CD4-positive, alpha-beta memory T cell (primary cell): ENCODE results near the gene TRAK1. TPM values are rescaled to one million over a fixed set of nuclear protein-coding genes. Genes with fewer than 3 reads are reported as not detected.

Experiments
- CTCF ChIA-PET: fragments of 350-600 bp; sonication (Branson Sonifier 250); formaldehyde crosslinking; loops from one replicate; lab custom pipeline; 2021; ENCODE audit warnings: inconsistent platforms; ENCODE audit not compliant: partially characterized antibody; lab: Charles Lee
- POLR2A ChIA-PET: fragments of 350-600 bp; sonication (Branson Sonifier 250); formaldehyde crosslinking; loops from one replicate; lab custom pipeline; 2021; ENCODE audit not compliant: partially characterized antibody; lab: Charles Lee
- DNase-seq, 5 donors: peaks; one replicate each; pipeline versions ENCODE4 v3.0.0 to v3.0.0-alpha.2; 2020 to 2022; ENCODE audit warnings: mixed read lengths in 1 of 5
- H3K27ac ChIP-seq: one replicate; pipeline ENCODE4 v1.7.0; 2013; ENCODE audit warnings: low read depth, low read length
- H3K27me3 ChIP-seq: 2 replicates; pipeline ENCODE4 v1.7.0; 2013; ENCODE audit warnings: mild to moderate bottlenecking, low read length, moderate library complexity; ENCODE audit not compliant: insufficient read depth
- H3K36me3 ChIP-seq: 2 replicates; pipeline ENCODE4 v1.7.0; 2013; ENCODE audit warnings: mild to moderate bottlenecking, low read length, moderate library complexity; ENCODE audit not compliant: insufficient read depth
- H3K4me1 ChIP-seq: 2 replicates; pipeline ENCODE4 v1.7.0; 2013; ENCODE audit warnings: mild to moderate bottlenecking, low read length, moderate library complexity; ENCODE audit not compliant: insufficient read depth
- H3K4me3 ChIP-seq, 2 donors: one replicate each; pipeline ENCODE4 v1.7.0; 2013; ENCODE audit warnings: low read length in 2 of 2, mild to moderate bottlenecking in 1 of 2
- H3K9me3 ChIP-seq, 2 donors: one replicate each; pipeline ENCODE4 v1.7.0; 2013; ENCODE audit warnings: low read length in 2 of 2, control low read depth in 1 of 2; ENCODE audit not compliant: control insufficient read depth in 1 of 2
- H3K27ac Mint-ChIP-seq, 7 donors: one replicate each; pipeline ENCODE4 v1.8.0; 2020 to 2021; ENCODE audit warnings: mixed read lengths in 7 of 7, mild to moderate bottlenecking in 6 of 7, inconsistent platforms in 3 of 7, moderate library complexity in 3 of 7
- H3K27me3 Mint-ChIP-seq, 2 donors: one replicate each; pipeline ENCODE4 v1.8.0; 2020 to 2021; ENCODE audit warnings: mixed read lengths in 2 of 2
- H3K36me3 Mint-ChIP-seq, 2 donors: one replicate each; pipeline ENCODE4 v1.8.0; 2020 to 2021; ENCODE audit warnings: mixed read lengths in 2 of 2, inconsistent platforms in 1 of 2, mild to moderate bottlenecking in 1 of 2
- H3K4me1 Mint-ChIP-seq, 4 donors: one replicate each; pipeline ENCODE4 v1.8.0; 2020 to 2021; ENCODE audit warnings: mixed read lengths in 4 of 4, mild to moderate bottlenecking in 1 of 4
- H3K4me3 Mint-ChIP-seq, 8 donors: one replicate each; pipeline ENCODE4 v1.8.0; 2020 to 2021; ENCODE audit warnings: mixed read lengths in 8 of 8, mild to moderate bottlenecking in 7 of 8, moderate library complexity in 6 of 8, inconsistent platforms in 3 of 8
- H3K9me3 Mint-ChIP-seq, 8 donors: one replicate each; pipeline ENCODE4 v1.8.0; 2020 to 2021; ENCODE audit warnings: mixed read lengths in 8 of 8, mild to moderate bottlenecking in 5 of 8, inconsistent platforms in 3 of 8, moderate library complexity in 1 of 8
- intact Hi-C: fragments of 100-400 bp; cut with micrococcal nuclease; formaldehyde crosslinking; loops from one replicate; pipeline ENCODE4 v1.15.1; 2023
- polyA plus RNA-seq, 2 donors: library from polyadenylated mRNA; unstranded; fragments of 300-500 nt; fragmentation: Illumina TruSeq; gene quantifications; one replicate each; pipeline ENCODE4 v1.2.3, GENCODE V29; 2021
- total RNA-seq, 2 experiments: library from RNA; stranded (reverse); gene quantifications; one replicate each; pipeline ENCODE4 v1.2.3, GENCODE V29; 2021

TRAK1 gene
- total and polyA plus RNA-seq, 4 experiments from 2014 or later, result 3.4 to 17.2 (median 13.2) TPM

DNA sequence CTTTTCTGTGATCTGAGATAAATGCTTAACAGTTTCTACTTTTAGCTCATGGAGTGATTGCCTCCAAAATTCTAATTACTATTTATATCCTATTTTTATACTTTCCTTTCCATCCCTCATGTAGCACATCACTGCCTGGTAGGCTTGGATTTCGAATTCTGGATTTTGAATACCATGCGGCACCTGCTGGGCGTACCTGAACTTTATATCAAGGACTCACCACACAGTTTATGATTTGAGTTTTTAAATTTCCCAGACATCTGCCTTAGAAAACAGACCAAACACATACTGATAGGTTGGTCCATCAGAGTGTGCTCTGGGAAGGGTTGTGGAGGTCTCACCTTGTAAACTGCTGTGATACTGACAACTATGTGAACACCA lies 6.4 kb downstream of the TRAK1 start:
- DNase-seq, result no peak
- Mint-ChIP-seq H3K27ac (peak overlapping the region in 2 of 7 donors; percentile 49 to 62), H3K36me3 (peaks cover 0 to 3% of the 10 kb centered on the region in 2 donors), H3K9me3 (no peaks in the 10 kb centered on the region), H3K27me3 (no peaks in the 10 kb centered on the region), H3K4me1 (peaks cover 0 to 6% (median 5%) of the 10 kb centered on the region in 4 donors), H3K4me3 (no peak overlapping the region)
- intact Hi-C loops, result no loop called here
- no peak overlapping the region for H3K27ac ChIP-seq
- CTCF ChIA-PET, result interaction anchor here (0.7 to 7.1 kb wide), 8 partner anchors 10 to 1758 kb away, joined by 3 to 74 read pairs (median 14); partner anchors contain the start of gene TRAK1
- H3K9me3 ChIP-seq, result no peaks in the 10 kb centered on the region
- no peaks in the 10 kb centered on the region for H3K36me3 ChIP-seq
- POLR2A ChIA-PET, result no interaction called here
- H3K27me3 ChIP-seq, result no peaks in the 10 kb centered on the region
- no peak overlapping the region for H3K4me3 ChIP-seq
- H3K4me1 ChIP-seq, result peaks cover 4% of the 10 kb centered on the region

DNA sequence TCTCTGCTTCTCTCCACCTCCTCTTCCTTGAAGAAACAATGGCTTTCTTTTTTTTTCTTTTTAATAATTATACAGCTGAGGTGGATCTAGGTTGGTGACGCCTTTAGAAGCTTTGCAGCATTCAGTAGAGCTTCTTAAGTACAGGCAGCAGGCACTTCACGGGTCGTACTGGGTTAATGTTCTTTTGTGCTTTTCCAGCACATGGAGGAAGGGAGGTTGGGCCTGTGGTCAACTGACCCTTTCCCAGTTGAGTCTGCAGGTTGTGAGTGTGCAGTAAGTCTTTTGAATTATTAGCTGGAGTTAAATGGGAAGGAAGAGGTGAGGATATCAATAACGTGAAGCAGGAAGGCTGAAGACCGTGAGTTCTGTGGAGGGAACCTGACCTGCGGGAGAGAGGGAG lies 7.0 kb downstream of the TRAK1 start:
- H3K27ac ChIP-seq, result no peak overlapping the region
- intact Hi-C loops, result loop anchor here (2.0 kb wide), 1 partner anchor 85 kb away; no protein-coding TSS in a partner anchor
- POLR2A ChIA-PET, result interaction anchor here (1.7 kb wide), 1 partner anchor 136 kb away, joined by 6 read pairs; the partner anchor contains the start of gene ULK4

DNA sequence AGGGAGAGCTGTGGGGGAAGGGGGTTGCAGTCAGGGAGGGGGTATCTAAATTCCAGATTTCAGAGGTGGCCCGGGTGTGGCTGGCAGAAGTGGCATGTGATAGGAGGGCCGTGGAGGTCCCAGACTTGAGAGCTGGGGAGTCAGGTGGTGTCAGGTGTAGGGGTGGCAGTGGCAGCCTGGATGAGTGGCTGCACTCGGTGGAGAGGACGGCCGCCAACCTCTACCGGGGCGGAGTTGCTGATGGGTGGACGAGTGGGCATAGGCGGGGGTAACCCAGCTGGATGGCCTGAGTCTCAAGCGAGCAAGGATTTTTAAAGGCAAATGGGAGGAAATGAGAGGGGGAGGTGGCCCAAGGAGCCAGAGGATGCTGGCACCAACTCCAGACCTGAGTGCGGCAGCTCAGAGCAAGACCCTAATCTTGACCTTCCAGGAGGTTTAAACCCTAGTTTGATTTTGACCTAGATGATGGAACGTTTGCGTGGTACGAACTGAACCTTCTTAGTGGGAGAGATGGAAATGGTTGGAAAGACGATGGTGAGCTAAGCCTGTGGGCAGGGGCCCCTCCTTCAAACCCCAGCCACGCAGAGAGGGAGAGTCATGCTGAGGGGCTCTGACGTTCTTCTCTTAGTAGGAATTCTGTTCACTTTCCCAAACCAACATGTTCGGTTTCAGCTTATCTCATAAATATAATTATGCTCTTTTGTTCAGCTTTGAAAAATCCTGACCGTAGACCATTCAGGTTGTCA lies 8.0 kb downstream of the TRAK1 start:
- Histone ChIP-seq H3K9me3 (no peaks in the 10 kb centered on the region), H3K4me1 (no peaks in the 10 kb centered on the region), H3K27me3 (no peaks in the 10 kb centered on the region), H3K36me3 (no peaks in the 10 kb centered on the region), H3K27ac (no peak overlapping the region), H3K4me3 (no peak overlapping the region)
- ChIA-PET CTCF (interaction anchor here (0.6 to 7.1 kb wide), 38 partner anchors 9 to 1771 kb away, joined by 3 to 74 read pairs (median 5); partner anchors contain the start of genes TRAK1 and ULK4), POLR2A (interaction anchor here (0.6 to 1.7 kb wide), 5 partner anchors 9 to 1688 kb away, joined by 3 to 6 read pairs (median 4); partner anchors contain the start of genes TRAK1 and ULK4)
- peaks cover 0 to 3% (median 2%) of the 10 kb centered on the region in 4 donors for H3K4me1 Mint-ChIP-seq
- H3K9me3 Mint-ChIP-seq, result no peaks in the 10 kb centered on the region
- H3K36me3 Mint-ChIP-seq, result peaks cover 0 to 7% of the 10 kb centered on the region in 2 donors
- no peak for DNase-seq
- H3K27ac Mint-ChIP-seq, result no peak overlapping the region
- no peaks in the 10 kb centered on the region for H3K27me3 Mint-ChIP-seq
- intact Hi-C loops, result loop anchor here (1.0 to 2.0 kb wide), 3 partner anchors 86 to 205 kb away; partner anchors contain the start of gene ULK4
- no peak overlapping the region for H3K4me3 Mint-ChIP-seq

More for the DNA sequence above, 7.0 kb downstream of the TRAK1 start:
- Mint-ChIP-seq H3K4me3 (no peak overlapping the region), H3K36me3 (peaks cover 0 to 3% of the 10 kb centered on the region in 2 donors), H3K4me1 (peaks cover 0 to 4% (median 2%) of the 10 kb centered on the region in 4 donors), H3K27me3 (no peaks in the 10 kb centered on the region), H3K27ac (peak overlapping the region in 1 of 7 donors; percentile 76), H3K9me3 (no peaks in the 10 kb centered on the region)
- no peak overlapping the region for H3K4me3 ChIP-seq
- DNase-seq, result no peak
- H3K4me1 ChIP-seq, result peaks cover 2% of the 10 kb centered on the region
- H3K36me3 ChIP-seq, result no peaks in the 10 kb centered on the region
- H3K27me3 ChIP-seq, result no peaks in the 10 kb centered on the region
- CTCF ChIA-PET, result interaction anchor here (0.6 to 7.1 kb wide), 13 partner anchors 11 to 1758 kb away, joined by 3 to 74 read pairs (median 13); partner anchors contain the start of genes TRAK1 and ULK4
- H3K9me3 ChIP-seq, result no peaks in the 10 kb centered on the region

DNA sequence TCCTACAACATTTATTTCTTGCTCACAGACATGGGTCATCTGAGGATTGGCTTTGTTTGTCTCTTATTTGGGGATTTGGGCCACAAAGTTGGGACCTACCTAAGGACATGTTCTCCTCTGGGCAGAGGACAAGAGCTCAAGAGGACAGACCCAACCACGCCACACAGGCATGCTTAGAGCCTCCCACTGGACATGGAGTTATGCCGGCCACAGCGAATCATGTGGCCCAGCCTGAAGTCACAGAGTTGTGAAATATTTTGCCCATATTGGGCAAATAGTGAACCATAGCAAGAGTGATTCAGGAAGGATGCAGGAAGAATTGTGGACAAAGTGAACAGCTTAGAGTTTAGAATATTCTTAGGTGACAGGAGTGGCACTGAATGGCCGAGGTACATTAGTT lies 9.9 kb downstream of the TRAK1 start:
- Histone ChIP-seq H3K36me3 (no peaks in the 10 kb centered on the region), H3K4me3 (no peak overlapping the region), H3K4me1 (no peaks in the 10 kb centered on the region), H3K9me3 (no peaks in the 10 kb centered on the region), H3K27ac (no peak overlapping the region), H3K27me3 (no peaks in the 10 kb centered on the region)
- peaks cover 0 to 11% of the 10 kb centered on the region in 2 donors for H3K36me3 Mint-ChIP-seq
- intact Hi-C loops, result no loop called here
- no peaks in the 10 kb centered on the region for H3K9me3 Mint-ChIP-seq
- no peak for DNase-seq
- H3K27me3 Mint-ChIP-seq, result no peaks in the 10 kb centered on the region
- no peak overlapping the region for H3K4me3 Mint-ChIP-seq
- POLR2A ChIA-PET, result no interaction called here
- CTCF ChIA-PET, result interaction anchor here (0.7 to 7.1 kb wide), 17 partner anchors 7 to 1523 kb away, joined by 3 to 74 read pairs (median 6); partner anchors contain the start of gene TRAK1
- peaks cover 0 to 3% (median 2%) of the 10 kb centered on the region in 4 donors for H3K4me1 Mint-ChIP-seq
- H3K27ac Mint-ChIP-seq, result no peak overlapping the region

GRCh38 chr3:42101481-42101880 lies 10.3 kb downstream of the TRAK1 start:
- CTCF ChIA-PET, result interaction anchor here (0.8 to 7.1 kb wide), 12 partner anchors 9 to 1524 kb away, joined by 3 to 74 read pairs (median 13); partner anchors contain the start of genes TRAK1 and ULK4
- POLR2A ChIA-PET, result no interaction called here
- Histone ChIP-seq H3K27ac (no peak overlapping the region), H3K9me3 (no peaks in the 10 kb centered on the region), H3K4me1 (no peaks in the 10 kb centered on the region), H3K27me3 (no peaks in the 10 kb centered on the region), H3K4me3 (no peak overlapping the region), H3K36me3 (no peaks in the 10 kb centered on the region)
- peaks cover 0 to 3% (median 2%) of the 10 kb centered on the region in 4 donors for H3K4me1 Mint-ChIP-seq
- H3K27ac Mint-ChIP-seq, result no peak overlapping the region
- intact Hi-C loops, result no loop called here
- no peak overlapping the region for H3K4me3 Mint-ChIP-seq
- no peaks in the 10 kb centered on the region for H3K27me3 Mint-ChIP-seq
- H3K9me3 Mint-ChIP-seq, result no peaks in the 10 kb centered on the region
- DNase-seq, result no peak
- H3K36me3 Mint-ChIP-seq, result peaks cover 0 to 11% of the 10 kb centered on the region in 2 donors

GRCh38 chr3:42102571-42102970 lies 11.4 kb downstream of the TRAK1 start:
- Mint-ChIP-seq H3K4me1 (peaks cover 0 to 3% (median 2%) of the 10 kb centered on the region in 4 donors), H3K27me3 (no peaks in the 10 kb centered on the region), H3K9me3 (no peaks in the 10 kb centered on the region), H3K36me3 (peaks cover 0 to 11% of the 10 kb centered on the region in 2 donors), H3K4me3 (no peak overlapping the region), H3K27ac (no peak overlapping the region)
- Histone ChIP-seq H3K36me3 (no peaks in the 10 kb centered on the region), H3K4me3 (no peak overlapping the region), H3K4me1 (no peaks in the 10 kb centered on the region), H3K9me3 (no peaks in the 10 kb centered on the region), H3K27me3 (no peaks in the 10 kb centered on the region), H3K27ac (no peak overlapping the region)
- intact Hi-C loops, result no loop called here
- POLR2A ChIA-PET, result no interaction called here
- no peak for DNase-seq
- CTCF ChIA-PET, result interaction anchor here (0.6 to 7.1 kb wide), 9 partner anchors 15 to 1520 kb away, joined by 3 to 74 read pairs (median 5); partner anchors contain the start of genes TRAK1 and ULK4
